ENCODE data around the gene STPG4.
A peak's percentile ranks its signal among the peaks of the same experiment; 100 is the strongest.

The STPG4 gene

DNA sequence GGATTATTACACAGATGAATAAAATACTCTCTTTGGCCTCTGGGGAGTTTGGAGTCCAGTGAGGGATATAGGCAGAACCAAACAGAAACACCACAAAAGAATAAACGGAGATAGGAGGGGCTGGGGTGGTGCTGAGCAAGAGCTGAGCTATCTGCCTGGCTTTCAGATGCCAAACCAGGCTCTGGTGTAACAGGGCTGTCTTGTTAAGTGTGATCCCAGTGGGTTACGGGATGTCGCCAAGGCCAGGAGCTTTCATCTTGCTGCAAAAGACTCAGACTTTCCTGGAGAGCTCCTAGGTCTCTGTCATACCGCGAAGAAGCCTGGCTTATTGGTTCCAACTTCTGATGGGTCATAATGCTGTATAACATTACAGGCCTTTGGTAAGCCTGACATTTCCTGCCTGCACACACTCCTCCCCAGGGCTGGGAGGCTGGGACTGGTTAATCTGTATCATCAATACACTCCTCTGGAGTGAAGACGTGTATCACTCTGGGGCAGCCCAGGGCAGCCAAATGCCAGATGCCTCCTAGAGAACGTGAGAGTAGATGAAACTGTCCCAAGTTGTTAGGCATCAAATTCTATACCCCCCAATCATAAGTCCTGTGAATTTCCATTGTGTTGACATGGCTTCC lies 60.5 kb downstream of the STPG4 start:
- TF ChIP-seq, protein P1, sequence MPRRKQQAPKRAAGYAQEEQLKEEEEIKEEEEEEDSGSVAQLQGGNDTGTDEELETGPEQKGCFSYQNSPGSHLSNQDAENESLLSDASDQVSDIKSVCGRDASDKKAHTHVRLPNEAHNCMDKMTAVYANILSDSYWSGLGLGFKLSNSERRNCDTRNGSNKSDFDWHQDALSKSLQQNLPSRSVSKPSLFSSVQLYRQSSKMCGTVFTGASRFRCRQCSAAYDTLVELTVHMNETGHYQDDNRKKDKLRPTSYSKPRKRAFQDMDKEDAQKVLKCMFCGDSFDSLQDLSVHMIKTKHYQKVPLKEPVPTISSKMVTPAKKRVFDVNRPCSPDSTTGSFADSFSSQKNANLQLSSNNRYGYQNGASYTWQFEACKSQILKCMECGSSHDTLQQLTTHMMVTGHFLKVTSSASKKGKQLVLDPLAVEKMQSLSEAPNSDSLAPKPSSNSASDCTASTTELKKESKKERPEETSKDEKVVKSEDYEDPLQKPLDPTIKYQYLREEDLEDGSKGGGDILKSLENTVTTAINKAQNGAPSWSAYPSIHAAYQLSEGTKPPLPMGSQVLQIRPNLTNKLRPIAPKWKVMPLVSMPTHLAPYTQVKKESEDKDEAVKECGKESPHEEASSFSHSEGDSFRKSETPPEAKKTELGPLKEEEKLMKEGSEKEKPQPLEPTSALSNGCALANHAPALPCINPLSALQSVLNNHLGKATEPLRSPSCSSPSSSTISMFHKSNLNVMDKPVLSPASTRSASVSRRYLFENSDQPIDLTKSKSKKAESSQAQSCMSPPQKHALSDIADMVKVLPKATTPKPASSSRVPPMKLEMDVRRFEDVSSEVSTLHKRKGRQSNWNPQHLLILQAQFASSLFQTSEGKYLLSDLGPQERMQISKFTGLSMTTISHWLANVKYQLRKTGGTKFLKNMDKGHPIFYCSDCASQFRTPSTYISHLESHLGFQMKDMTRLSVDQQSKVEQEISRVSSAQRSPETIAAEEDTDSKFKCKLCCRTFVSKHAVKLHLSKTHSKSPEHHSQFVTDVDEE (CRISPR knock-in tag; IDR thresholded peaks at IDR 0.05): no peak
- no peak for TF ChIP-seq OSR1 (CRISPR knock-in tag; IDR thresholded peaks at IDR 0.05)
- no peak for TF ChIP-seq GLIS3 (CRISPR knock-in tag; IDR thresholded peaks at IDR 0.05)
- no peak for TF ChIP-seq CSDC2 (CRISPR knock-in tag; IDR thresholded peaks at IDR 0.05)
- no peak for TF ChIP-seq TOX (CRISPR knock-in tag; IDR thresholded peaks at IDR 0.05; ENCODE audit: borderline replicate concordance)
- no peak for TF ChIP-seq TCF4 (CRISPR knock-in tag; IDR thresholded peaks at IDR 0.05; ENCODE audit: borderline replicate concordance)
- TF ChIP-seq ZFP3 (CRISPR knock-in tag; IDR thresholded peaks at IDR 0.05): no peak
- TF ChIP-seq, protein P2, sequence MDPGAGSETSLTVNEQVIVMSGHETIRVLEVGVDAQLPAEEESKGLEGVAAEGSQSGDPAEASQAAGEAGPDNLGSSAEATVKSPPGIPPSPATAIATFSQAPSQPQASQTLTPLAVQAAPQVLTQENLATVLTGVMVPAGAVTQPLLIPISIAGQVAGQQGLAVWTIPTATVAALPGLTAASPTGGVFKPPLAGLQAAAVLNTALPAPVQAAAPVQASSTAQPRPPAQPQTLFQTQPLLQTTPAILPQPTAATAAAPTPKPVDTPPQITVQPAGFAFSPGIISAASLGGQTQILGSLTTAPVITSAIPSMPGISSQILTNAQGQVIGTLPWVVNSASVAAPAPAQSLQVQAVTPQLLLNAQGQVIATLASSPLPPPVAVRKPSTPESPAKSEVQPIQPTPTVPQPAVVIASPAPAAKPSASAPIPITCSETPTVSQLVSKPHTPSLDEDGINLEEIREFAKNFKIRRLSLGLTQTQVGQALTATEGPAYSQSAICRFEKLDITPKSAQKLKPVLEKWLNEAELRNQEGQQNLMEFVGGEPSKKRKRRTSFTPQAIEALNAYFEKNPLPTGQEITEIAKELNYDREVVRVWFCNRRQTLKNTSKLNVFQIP (CRISPR knock-in tag; IDR thresholded peaks at IDR 0.05; ENCODE audit: borderline replicate concordance, low read depth): no peak
- no peak for TF ChIP-seq ZNF8 (CRISPR knock-in tag; IDR thresholded peaks at IDR 0.05)
- no peak for TF ChIP-seq ZC3H10 (CRISPR knock-in tag; IDR thresholded peaks at IDR 0.05)
- TF ChIP-seq, protein P3, sequence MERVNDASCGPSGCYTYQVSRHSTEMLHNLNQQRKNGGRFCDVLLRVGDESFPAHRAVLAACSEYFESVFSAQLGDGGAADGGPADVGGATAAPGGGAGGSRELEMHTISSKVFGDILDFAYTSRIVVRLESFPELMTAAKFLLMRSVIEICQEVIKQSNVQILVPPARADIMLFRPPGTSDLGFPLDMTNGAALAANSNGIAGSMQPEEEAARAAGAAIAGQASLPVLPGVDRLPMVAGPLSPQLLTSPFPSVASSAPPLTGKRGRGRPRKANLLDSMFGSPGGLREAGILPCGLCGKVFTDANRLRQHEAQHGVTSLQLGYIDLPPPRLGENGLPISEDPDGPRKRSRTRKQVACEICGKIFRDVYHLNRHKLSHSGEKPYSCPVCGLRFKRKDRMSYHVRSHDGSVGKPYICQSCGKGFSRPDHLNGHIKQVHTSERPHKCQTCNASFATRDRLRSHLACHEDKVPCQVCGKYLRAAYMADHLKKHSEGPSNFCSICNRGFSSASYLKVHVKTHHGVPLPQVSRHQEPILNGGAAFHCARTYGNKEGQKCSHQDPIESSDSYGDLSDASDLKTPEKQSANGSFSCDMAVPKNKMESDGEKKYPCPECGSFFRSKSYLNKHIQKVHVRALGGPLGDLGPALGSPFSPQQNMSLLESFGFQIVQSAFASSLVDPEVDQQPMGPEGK (CRISPR knock-in tag; IDR thresholded peaks at IDR 0.05; ENCODE audit: borderline replicate concordance): no peak
- no peak for TF ChIP-seq BACH2 (CRISPR knock-in tag; IDR thresholded peaks at IDR 0.05; ENCODE audit: borderline replicate concordance)
- no peak for TF ChIP-seq ZNF565 (CRISPR knock-in tag; conservative IDR thresholded peaks at IDR 0.05; ENCODE audit: low read depth)
- ATAC-seq: peak; percentile 12; the same call in 1 of the 3 replicates

DNA sequence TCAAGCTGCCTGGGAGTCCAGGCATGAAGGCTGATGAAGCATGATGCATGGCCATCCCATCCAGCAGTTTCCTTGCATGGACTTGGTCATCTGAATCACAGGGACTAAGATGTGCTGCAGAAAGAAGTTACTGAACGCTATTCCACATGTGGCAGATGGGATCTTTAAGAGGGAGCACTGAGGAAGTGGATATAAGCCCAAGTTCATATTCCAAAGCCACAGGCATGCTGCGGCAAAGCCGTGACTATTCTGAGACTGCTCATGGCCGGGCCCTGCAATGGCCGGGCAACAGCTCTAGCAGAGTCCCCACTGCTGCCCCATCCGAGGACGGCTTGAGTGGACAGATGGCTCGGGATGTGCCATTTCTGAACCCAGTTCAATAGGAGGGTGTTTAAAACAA lies 61.5 kb downstream of the STPG4 start:
- TF ChIP-seq PPARA (CRISPR knock-in tag; IDR thresholded peaks at IDR 0.05; ENCODE audit: borderline replicate concordance): no peak
- TF ChIP-seq GLIS3 (CRISPR knock-in tag; IDR thresholded peaks at IDR 0.05): no peak
- no peak for TF ChIP-seq ZC3H10 (CRISPR knock-in tag; IDR thresholded peaks at IDR 0.05)
- no peak for ATAC-seq

DNA sequence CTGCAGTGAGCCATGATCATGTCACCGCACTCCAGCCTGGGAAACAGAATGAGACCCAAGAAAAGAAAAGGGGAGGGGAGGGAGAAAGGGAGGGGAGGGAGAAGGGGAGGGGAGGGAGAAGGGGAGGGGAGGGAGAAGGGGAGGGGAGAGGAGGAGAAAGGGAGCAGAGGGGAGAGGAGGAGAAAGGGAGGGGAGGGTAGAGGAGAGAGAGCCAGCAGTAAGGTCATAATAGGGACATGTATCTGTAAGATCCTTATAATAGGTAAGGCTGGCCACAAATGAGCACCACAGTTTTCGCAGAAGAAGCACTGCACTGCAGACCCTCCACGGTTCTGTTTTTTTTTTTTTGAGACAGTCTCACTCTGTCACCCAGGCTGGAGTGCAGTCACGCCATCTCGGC lies 62.6 kb downstream of the STPG4 start:
- TF ChIP-seq BACH2 (CRISPR knock-in tag; IDR thresholded peaks at IDR 0.05; ENCODE audit: borderline replicate concordance): no peak
- TF ChIP-seq ISL1 (CRISPR knock-in tag; IDR thresholded peaks at IDR 0.05): no peak
- TF ChIP-seq, protein P2 (CRISPR knock-in tag; IDR thresholded peaks at IDR 0.05; ENCODE audit: borderline replicate concordance, low read depth): no peak
- no peak for TF ChIP-seq ARNTL (CRISPR knock-in tag; IDR thresholded peaks at IDR 0.05; ENCODE audit: borderline replicate concordance, low read depth)
- no peak for TF ChIP-seq OSR1 (CRISPR knock-in tag; IDR thresholded peaks at IDR 0.05)
- no peak for TF ChIP-seq SNAI2 (CRISPR knock-in tag; IDR thresholded peaks at IDR 0.05)
- TF ChIP-seq ZC3H10 (CRISPR knock-in tag; IDR thresholded peaks at IDR 0.05): no peak
- no peak for ATAC-seq

DNA sequence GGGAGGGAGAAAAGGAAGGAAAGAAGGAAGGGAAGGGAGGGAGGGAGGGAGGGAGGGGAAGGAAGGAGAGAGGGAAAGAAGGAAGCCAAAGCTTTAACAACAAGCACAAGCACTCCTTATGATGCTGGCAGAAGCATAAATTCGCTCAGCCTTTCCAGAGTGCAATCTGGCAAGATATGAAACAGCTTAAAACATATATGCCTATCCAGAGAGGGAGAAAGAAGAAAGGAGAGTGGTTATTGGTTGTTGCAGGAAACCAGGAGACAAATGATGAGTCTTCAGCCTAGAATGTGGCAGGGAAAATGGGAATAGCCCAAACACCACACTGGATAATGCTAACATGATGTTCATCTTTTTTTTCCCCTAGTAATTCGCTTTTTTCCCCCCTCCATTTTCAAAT lies 64.0 kb downstream of the STPG4 start:
- ATAC-seq: peak; percentile 70
- TF ChIP-seq ZNF70 (CRISPR knock-in tag; IDR thresholded peaks at IDR 0.05): no peak
- no peak for TF ChIP-seq ZFP3 (CRISPR knock-in tag; IDR thresholded peaks at IDR 0.05)
- TF ChIP-seq BACH2 (CRISPR knock-in tag; IDR thresholded peaks at IDR 0.05; ENCODE audit: borderline replicate concordance): no peak
- TF ChIP-seq TCF4 (CRISPR knock-in tag; IDR thresholded peaks at IDR 0.05; ENCODE audit: borderline replicate concordance): no peak
- TF ChIP-seq ARNTL (CRISPR knock-in tag; IDR thresholded peaks at IDR 0.05; ENCODE audit: borderline replicate concordance, low read depth): no peak
- no peak for TF ChIP-seq CSDC2 (CRISPR knock-in tag; IDR thresholded peaks at IDR 0.05)
- TF ChIP-seq ZNF8 (CRISPR knock-in tag; IDR thresholded peaks at IDR 0.05): no peak
- TF ChIP-seq TOX (CRISPR knock-in tag; IDR thresholded peaks at IDR 0.05; ENCODE audit: borderline replicate concordance): no peak
- TF ChIP-seq, protein P4, sequence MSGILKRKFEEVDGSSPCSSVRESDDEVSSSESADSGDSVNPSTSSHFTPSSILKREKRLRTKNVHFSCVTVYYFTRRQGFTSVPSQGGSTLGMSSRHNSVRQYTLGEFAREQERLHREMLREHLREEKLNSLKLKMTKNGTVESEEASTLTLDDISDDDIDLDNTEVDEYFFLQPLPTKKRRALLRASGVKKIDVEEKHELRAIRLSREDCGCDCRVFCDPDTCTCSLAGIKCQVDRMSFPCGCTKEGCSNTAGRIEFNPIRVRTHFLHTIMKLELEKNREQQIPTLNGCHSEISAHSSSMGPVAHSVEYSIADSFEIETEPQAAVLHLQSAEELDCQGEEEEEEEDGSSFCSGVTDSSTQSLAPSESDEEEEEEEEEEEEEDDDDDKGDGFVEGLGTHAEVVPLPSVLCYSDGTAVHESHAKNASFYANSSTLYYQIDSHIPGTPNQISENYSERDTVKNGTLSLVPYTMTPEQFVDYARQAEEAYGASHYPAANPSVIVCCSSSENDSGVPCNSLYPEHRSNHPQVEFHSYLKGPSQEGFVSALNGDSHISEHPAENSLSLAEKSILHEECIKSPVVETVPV (CRISPR knock-in tag; IDR thresholded peaks at IDR 0.05): no peak
- no peak for TF ChIP-seq RARB (CRISPR knock-in tag; IDR thresholded peaks at IDR 0.05)
- TF ChIP-seq ISL1 (CRISPR knock-in tag; IDR thresholded peaks at IDR 0.05): no peak
- no peak for TF ChIP-seq ZFP30 (CRISPR knock-in tag; IDR thresholded peaks at IDR 0.05)
- TF ChIP-seq OSR1 (CRISPR knock-in tag; IDR thresholded peaks at IDR 0.05): no peak
- no peak for TF ChIP-seq GLIS3 (CRISPR knock-in tag; IDR thresholded peaks at IDR 0.05)
- TF ChIP-seq PPARA (CRISPR knock-in tag; IDR thresholded peaks at IDR 0.05; ENCODE audit: borderline replicate concordance): no peak
- TF ChIP-seq, protein P1 (CRISPR knock-in tag; IDR thresholded peaks at IDR 0.05): no peak
